ENCODE measurements around the gene SEC14L1.

The SEC14L1 gene

GRCh38 chr17:77210946-77211541 is 70.3 kb downstream of the SEC14L1 start:
- 98% methylated on average over 22 of the region's 22 CpGs for WGBS

GRCh38 chr17:77211681-77212080 is 70.9 kb downstream of the SEC14L1 start:
- H3K14ac ChIP-seq (ENCODE audit: low read length in 2 of 2) = no peak overlapping the region
- H3K9ac ChIP-seq (ENCODE audit: low read length) = no peak overlapping the region
- no peak overlapping the region for H2BK120ac ChIP-seq (ENCODE audit: low read depth, low read length)
- H4K91ac ChIP-seq (ENCODE audit: low read length) = no peak overlapping the region
- H2BK5ac ChIP-seq (ENCODE audit: low read depth, low read length, poor library complexity, severe bottlenecking) = no peak overlapping the region
- no peak overlapping the region for H3K23ac ChIP-seq (ENCODE audit: low read length in 2 of 2)
- H3K4me1 ChIP-seq (ENCODE audit: control insufficient read depth, insufficient read depth, low read depth, low read length) = peaks cover 8% of the 10 kb centered on the region
- no peak overlapping the region for H3K4me2 ChIP-seq (ENCODE audit: low read length, poor library complexity, severe bottlenecking)
- H3K9me3 ChIP-seq (ENCODE audit: control insufficient read depth, low read length) = no peaks in the 10 kb centered on the region
- WGBS = 97% methylated on average over 15 of the region's 15 CpGs
- H3K27ac ChIP-seq (ENCODE audit: low read length, poor library complexity, severe bottlenecking) = no peak overlapping the region
- H3K18ac ChIP-seq (ENCODE audit: low read depth in 1 of 2, low read length in 2 of 2) = no peak overlapping the region
- no peak overlapping the region for H3K4me3 ChIP-seq (ENCODE audit: insufficient read depth in 1 of 2, low read depth in 1 of 2, low read length in 2 of 2)
- H2AK5ac ChIP-seq (ENCODE audit: low read length, severe bottlenecking) = no peak overlapping the region
- no peak overlapping the region for H4K8ac ChIP-seq (ENCODE audit: low read length)
- H3K36me3 ChIP-seq (ENCODE audit: control insufficient read depth in 1 of 2, insufficient read depth in 2 of 2, low read depth in 1 of 2, low read length in 2 of 2) = peaks cover 74 to 92% of the 10 kb centered on the region in 2 experiments
- H3K79me1 ChIP-seq (replicated peaks; ENCODE audit: low read length, poor library complexity, severe bottlenecking) = peaks cover 35% of the 10 kb centered on the region
- no peak overlapping the region for H2BK12ac ChIP-seq (ENCODE audit: low read length in 2 of 2)
- H3K4ac ChIP-seq (ENCODE audit: low read depth in 1 of 2, low read length in 2 of 2) = no peak overlapping the region
- DNase-seq = no peak
- H3K27me3 ChIP-seq (ENCODE audit: control insufficient read depth in 1 of 2, insufficient read depth in 1 of 2, low read length in 2 of 2) = no peaks in the 10 kb centered on the region
- H2AFZ ChIP-seq (ENCODE audit: low read depth, low read length) = no peak overlapping the region
- H2BK15ac ChIP-seq (ENCODE audit: low read depth, poor library complexity, severe bottlenecking) = no peak overlapping the region

More at GRCh38 chr17:77210946-77211541, 70.3 kb downstream of the SEC14L1 start:
- Histone ChIP-seq H3K23ac (ENCODE audit: low read length in 2 of 2) (no peak overlapping the region), H3K27ac (ENCODE audit: low read length, poor library complexity, severe bottlenecking) (no peak overlapping the region), H3K9me3 (ENCODE audit: control insufficient read depth, low read length) (no peaks in the 10 kb centered on the region), H3K9ac (ENCODE audit: low read length) (no peak overlapping the region), H3K4me3 (ENCODE audit: insufficient read depth in 1 of 2, low read depth in 1 of 2, low read length in 2 of 2) (no peak overlapping the region), H2BK5ac (ENCODE audit: low read depth, low read length, poor library complexity, severe bottlenecking) (no peak overlapping the region), H4K8ac (ENCODE audit: low read length) (no peak overlapping the region), H3K4me2 (ENCODE audit: low read length, poor library complexity, severe bottlenecking) (no peak overlapping the region), H2BK15ac (ENCODE audit: low read depth, poor library complexity, severe bottlenecking) (no peak overlapping the region), H3K36me3 (ENCODE audit: control insufficient read depth in 1 of 2, insufficient read depth in 2 of 2, low read depth in 1 of 2, low read length in 2 of 2) (peaks cover 74 to 94% of the 10 kb centered on the region in 2 experiments), H3K18ac (ENCODE audit: low read depth in 1 of 2, low read length in 2 of 2) (no peak overlapping the region), H3K27me3 (ENCODE audit: control insufficient read depth in 1 of 2, insufficient read depth in 1 of 2, low read length in 2 of 2) (no peaks in the 10 kb centered on the region), H2AFZ (ENCODE audit: low read depth, low read length) (no peak overlapping the region), H4K91ac (ENCODE audit: low read length) (no peak overlapping the region), H2BK120ac (ENCODE audit: low read depth, low read length) (no peak overlapping the region), H3K4ac (ENCODE audit: low read depth in 1 of 2, low read length in 2 of 2) (no peak overlapping the region), H2BK12ac (ENCODE audit: low read length in 2 of 2) (no peak overlapping the region), H2AK5ac (ENCODE audit: low read length, severe bottlenecking) (no peak overlapping the region), H3K79me1 (replicated peaks; ENCODE audit: low read length, poor library complexity, severe bottlenecking) (peaks cover 37% of the 10 kb centered on the region), H3K14ac (ENCODE audit: low read length in 2 of 2) (no peak overlapping the region), H3K4me1 (ENCODE audit: control insufficient read depth, insufficient read depth, low read depth, low read length) (peaks cover 10% of the 10 kb centered on the region)
- no peak for DNase-seq

- no peak overlapping the region for H3K9ac ChIP-seq (ENCODE audit: low read length)
- DNase-seq = no peak
- no peaks in the 10 kb centered on the region for H3K9me3 ChIP-seq (ENCODE audit: control insufficient read depth, low read length)
- H3K36me3 ChIP-seq (ENCODE audit: control insufficient read depth in 1 of 2, insufficient read depth in 2 of 2, low read depth in 1 of 2, low read length in 2 of 2) = peaks cover 73 to 93% of the 10 kb centered on the region in 2 experiments
- no peak overlapping the region for H2AFZ ChIP-seq (ENCODE audit: low read depth, low read length)
- no peak overlapping the region for H4K91ac ChIP-seq (ENCODE audit: low read length)
- no peak overlapping the region for H2BK15ac ChIP-seq (ENCODE audit: low read depth, poor library complexity, severe bottlenecking)
- no peak overlapping the region for H2BK120ac ChIP-seq (ENCODE audit: low read depth, low read length)
- H3K18ac ChIP-seq (ENCODE audit: low read depth in 1 of 2, low read length in 2 of 2) = no peak overlapping the region
- no peaks in the 10 kb centered on the region for H3K27me3 ChIP-seq (ENCODE audit: control insufficient read depth in 1 of 2, insufficient read depth in 1 of 2, low read length in 2 of 2)
- no peak overlapping the region for H2BK12ac ChIP-seq (ENCODE audit: low read length in 2 of 2)
- H3K27ac ChIP-seq (ENCODE audit: low read length, poor library complexity, severe bottlenecking) = no peak overlapping the region
- no peak overlapping the region for H3K23ac ChIP-seq (ENCODE audit: low read length in 2 of 2)
- H3K79me1 ChIP-seq (replicated peaks; ENCODE audit: low read length, poor library complexity, severe bottlenecking) = peaks cover 34% of the 10 kb centered on the region
- H3K4me2 ChIP-seq (ENCODE audit: low read length, poor library complexity, severe bottlenecking) = no peak overlapping the region
- H3K14ac ChIP-seq (ENCODE audit: low read length in 2 of 2) = no peak overlapping the region
- peaks cover 8% of the 10 kb centered on the region for H3K4me1 ChIP-seq (ENCODE audit: control insufficient read depth, insufficient read depth, low read depth, low read length)
- H2AK5ac ChIP-seq (ENCODE audit: low read length, severe bottlenecking) = no peak overlapping the region
- no peak overlapping the region for H3K4me3 ChIP-seq (ENCODE audit: insufficient read depth in 1 of 2, low read depth in 1 of 2, low read length in 2 of 2)
- WGBS = 95% methylated on average over 19 of the region's 21 CpGs
- H4K8ac ChIP-seq (ENCODE audit: low read length) = no peak overlapping the region
- H3K4ac ChIP-seq (ENCODE audit: low read depth in 1 of 2, low read length in 2 of 2) = no peak overlapping the region
- no peak overlapping the region for H2BK5ac ChIP-seq (ENCODE audit: low read depth, low read length, poor library complexity, severe bottlenecking)
Observed at GRCh38 chr17:77212081-77212832, 71.5 kb downstream of the SEC14L1 start.

- DNase-seq = no peak
- H3K4me3 ChIP-seq (ENCODE audit: insufficient read depth in 1 of 2, low read depth in 1 of 2, low read length in 2 of 2) = no peak overlapping the region
- H2BK120ac ChIP-seq (ENCODE audit: low read depth, low read length) = no peak overlapping the region
- 89% methylated on average over 40 of the region's 40 CpGs for WGBS
- no peaks in the 10 kb centered on the region for H3K9me3 ChIP-seq (ENCODE audit: control insufficient read depth, low read length)
- H4K91ac ChIP-seq (ENCODE audit: low read length) = no peak overlapping the region
- H2BK15ac ChIP-seq (ENCODE audit: low read depth, poor library complexity, severe bottlenecking) = no peak overlapping the region
- H3K27ac ChIP-seq (ENCODE audit: low read length, poor library complexity, severe bottlenecking) = no peak overlapping the region
- peaks cover 37% of the 10 kb centered on the region for H3K79me1 ChIP-seq (replicated peaks; ENCODE audit: low read length, poor library complexity, severe bottlenecking)
- H3K27me3 ChIP-seq (ENCODE audit: control insufficient read depth in 1 of 2, insufficient read depth in 1 of 2, low read length in 2 of 2) = no peaks in the 10 kb centered on the region
- H3K23ac ChIP-seq (ENCODE audit: low read length in 2 of 2) = no peak overlapping the region
- H3K36me3 ChIP-seq (ENCODE audit: control insufficient read depth in 1 of 2, insufficient read depth in 2 of 2, low read depth in 1 of 2, low read length in 2 of 2) = peaks cover 77 to 93% of the 10 kb centered on the region in 2 experiments
- H3K18ac ChIP-seq (ENCODE audit: low read depth in 1 of 2, low read length in 2 of 2) = no peak overlapping the region
- no peak overlapping the region for H3K4ac ChIP-seq (ENCODE audit: low read depth in 1 of 2, low read length in 2 of 2)
- H3K9ac ChIP-seq (ENCODE audit: low read length) = no peak overlapping the region
- peaks cover 6% of the 10 kb centered on the region for H3K4me1 ChIP-seq (ENCODE audit: control insufficient read depth, insufficient read depth, low read depth, low read length)
- H2BK5ac ChIP-seq (ENCODE audit: low read depth, low read length, poor library complexity, severe bottlenecking) = no peak overlapping the region
- no peak overlapping the region for H4K8ac ChIP-seq (ENCODE audit: low read length)
- H2AK5ac ChIP-seq (ENCODE audit: low read length, severe bottlenecking) = no peak overlapping the region
- no peak overlapping the region for H2BK12ac ChIP-seq (ENCODE audit: low read length in 2 of 2)
- H2AFZ ChIP-seq (ENCODE audit: low read depth, low read length) = no peak overlapping the region
- H3K4me2 ChIP-seq (ENCODE audit: low read length, poor library complexity, severe bottlenecking) = no peak overlapping the region
- no peak overlapping the region for H3K14ac ChIP-seq (ENCODE audit: low read length in 2 of 2)
Observed at GRCh38 chr17:77212833-77213777, 72.3 kb downstream of the SEC14L1 start.

Measured in mesenchymal stem cell (in vitro differentiated cells and primary cell).